ENCODE results near the gene SPEN. TPM values are rescaled to one million over a fixed set of nuclear protein-coding genes. Genes with fewer than 3 reads are reported as not detected.

The SPEN gene
- polyA plus RNA-seq, 1 donor (not counting 4 experiments of a cell fraction or from before 2014, with no cell fraction given): 8.9 TPM

DNA sequence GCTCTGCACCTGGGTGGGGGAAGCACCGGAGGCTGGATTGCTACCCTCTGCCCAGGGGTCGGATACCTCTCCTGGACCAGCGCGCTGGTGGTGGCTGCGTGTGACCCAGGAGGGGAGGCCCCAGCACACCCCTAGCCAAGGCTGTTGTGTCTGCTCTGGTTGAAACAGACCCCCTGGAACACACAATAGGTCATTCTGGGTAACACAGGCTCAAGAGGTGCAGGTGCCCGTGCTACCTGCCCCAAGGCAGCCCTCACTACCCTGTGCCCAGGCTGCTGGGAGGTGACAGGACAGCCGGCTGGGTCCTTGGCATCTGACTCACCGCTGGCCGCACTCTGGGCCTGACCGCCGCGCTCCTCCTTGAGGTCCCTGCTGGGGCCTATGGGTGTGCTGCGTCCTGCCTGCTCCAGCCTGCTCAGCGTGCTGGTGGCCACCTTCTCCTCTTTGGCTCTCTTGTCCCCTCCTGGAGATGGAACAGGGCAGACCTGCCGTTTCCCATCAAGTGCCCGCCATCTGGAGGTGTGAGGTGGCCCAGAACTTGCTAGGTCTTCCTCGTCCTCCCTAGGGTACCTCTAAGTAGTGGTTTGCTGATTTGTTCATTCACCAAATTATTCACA, 98.4 kb downstream of the SPEN start:
- dilution Hi-C loops (cut with MboI; ENCODE audit: extremely low pct_ligation_motif_present, low sequenced_read_pairs): no loop called here

DNA sequence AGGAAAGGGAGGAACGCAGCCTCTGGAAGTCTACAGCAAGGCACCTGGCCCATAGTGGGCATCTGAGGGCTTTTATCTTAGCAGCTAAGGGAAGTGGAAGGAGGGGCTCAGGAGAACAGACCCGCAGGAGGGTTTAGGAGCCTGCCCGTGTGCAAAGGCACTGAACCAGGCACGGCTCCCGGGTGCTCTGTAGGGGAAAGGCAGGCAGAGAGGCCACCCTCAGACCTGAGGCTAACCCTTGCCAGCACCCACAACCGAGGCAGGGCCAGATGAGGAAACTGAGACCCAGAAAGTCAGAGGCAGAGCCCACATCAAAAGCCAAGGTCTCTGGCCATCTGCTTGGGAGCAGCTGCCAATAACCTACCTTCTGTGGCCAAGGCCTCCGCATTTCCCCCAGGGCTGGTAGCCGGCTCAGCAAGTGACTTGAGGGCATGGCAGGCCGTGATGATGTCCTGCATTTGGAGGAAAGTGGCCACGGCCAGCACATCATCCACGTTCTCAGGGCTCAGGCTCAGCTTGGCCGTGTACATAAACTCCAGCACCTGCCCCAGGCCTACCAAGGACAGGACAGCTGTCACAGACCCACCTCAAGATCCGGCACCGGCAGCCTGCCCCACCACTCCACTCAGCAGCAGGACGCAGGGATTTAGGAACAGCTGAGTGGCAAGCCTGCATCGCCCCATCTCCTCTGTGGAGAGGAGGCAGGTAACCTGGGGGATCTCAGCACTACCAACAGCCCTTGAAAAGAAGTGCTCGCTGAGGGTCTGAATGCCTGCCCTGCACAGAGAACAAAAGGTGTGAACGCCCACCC, 99.3 kb downstream of the SPEN start:
- FAIRE-seq (no peak), DNase-seq (ENCODE audit: low read depth, low spot score) (no peak)
- Histone ChIP-seq H2AFZ (ENCODE audit: control insufficient read depth, low read length) (no peak overlapping the region), H3K79me2 (ENCODE audit: control insufficient read depth, insufficient read depth, low read length) (peaks cover 21% of the 10 kb centered on the region), H3K9me1 (ENCODE audit: control insufficient read depth, extremely low read depth, insufficient read depth, low read length) (no peaks in the 10 kb centered on the region), H3K4me2 (ENCODE audit: control insufficient read depth, extremely low read depth, insufficient read depth, low read depth, low read length) (no peak overlapping the region), H3K9ac (ENCODE audit: control insufficient read depth, extremely low read depth, insufficient read depth, low read length) (no peak overlapping the region), H4K20me1 (ENCODE audit: control insufficient read depth, extremely low read depth, insufficient read depth, low read length) (no peaks in the 10 kb centered on the region), H3K9me3 (ENCODE audit: control insufficient read depth, low read depth, low read length) (no peaks in the 10 kb centered on the region), H3K4me1 (ENCODE audit: control insufficient read depth, extremely low read depth, insufficient read depth, low read length) (peaks cover 42% of the 10 kb centered on the region), H3K36me3 (ENCODE audit: control insufficient read depth in 2 of 2, extremely low read depth in 1 of 2, insufficient read depth in 2 of 2, low read length in 2 of 2) (peaks cover 33 to 43% of the 10 kb centered on the region in 2 experiments), H3K27ac (ENCODE audit: control insufficient read depth, insufficient read depth, low read length) (no peak overlapping the region), H3K27me3 (ENCODE audit: control insufficient read depth, extremely low read depth, insufficient read depth, low read length) (no peaks in the 10 kb centered on the region), H3K4me3 (ENCODE audit: control insufficient read depth in 2 of 3, extremely low read depth in 1 of 3, insufficient read depth in 2 of 3, low read depth in 1 of 3, low read length in 3 of 3) (no peak overlapping the region)
- no peak for TF ChIP-seq EZH2 (IDR thresholded peaks at IDR 0.05; ENCODE audit: low read length)
- TF ChIP-seq, protein P1, sequence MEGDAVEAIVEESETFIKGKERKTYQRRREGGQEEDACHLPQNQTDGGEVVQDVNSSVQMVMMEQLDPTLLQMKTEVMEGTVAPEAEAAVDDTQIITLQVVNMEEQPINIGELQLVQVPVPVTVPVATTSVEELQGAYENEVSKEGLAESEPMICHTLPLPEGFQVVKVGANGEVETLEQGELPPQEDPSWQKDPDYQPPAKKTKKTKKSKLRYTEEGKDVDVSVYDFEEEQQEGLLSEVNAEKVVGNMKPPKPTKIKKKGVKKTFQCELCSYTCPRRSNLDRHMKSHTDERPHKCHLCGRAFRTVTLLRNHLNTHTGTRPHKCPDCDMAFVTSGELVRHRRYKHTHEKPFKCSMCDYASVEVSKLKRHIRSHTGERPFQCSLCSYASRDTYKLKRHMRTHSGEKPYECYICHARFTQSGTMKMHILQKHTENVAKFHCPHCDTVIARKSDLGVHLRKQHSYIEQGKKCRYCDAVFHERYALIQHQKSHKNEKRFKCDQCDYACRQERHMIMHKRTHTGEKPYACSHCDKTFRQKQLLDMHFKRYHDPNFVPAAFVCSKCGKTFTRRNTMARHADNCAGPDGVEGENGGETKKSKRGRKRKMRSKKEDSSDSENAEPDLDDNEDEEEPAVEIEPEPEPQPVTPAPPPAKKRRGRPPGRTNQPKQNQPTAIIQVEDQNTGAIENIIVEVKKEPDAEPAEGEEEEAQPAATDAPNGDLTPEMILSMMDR (optimal IDR thresholded peaks at IDR 0.05 in 1 of 3, IDR thresholded peaks at IDR 0.05 in 1 of 3, conservative IDR thresholded peaks at IDR 0.05 in 1 of 3; ENCODE audit: extremely low read depth in 1 of 3, insufficient read depth in 2 of 3, low read length in 3 of 3): no peak
- dilution Hi-C loops (cut with MboI; ENCODE audit: extremely low pct_ligation_motif_present, low sequenced_read_pairs): no loop called here

More for the DNA sequence above, 98.4 kb downstream of the SPEN start:
- Histone ChIP-seq H3K4me3 (ENCODE audit: control insufficient read depth in 2 of 3, extremely low read depth in 1 of 3, insufficient read depth in 2 of 3, low read depth in 1 of 3, low read length in 3 of 3) (no peak overlapping the region), H4K20me1 (ENCODE audit: control insufficient read depth, extremely low read depth, insufficient read depth, low read length) (no peaks in the 10 kb centered on the region), H3K27ac (ENCODE audit: control insufficient read depth, insufficient read depth, low read length) (no peak overlapping the region), H3K9me3 (ENCODE audit: control insufficient read depth, low read depth, low read length) (no peaks in the 10 kb centered on the region), H3K4me1 (ENCODE audit: control insufficient read depth, extremely low read depth, insufficient read depth, low read length) (peaks cover 34% of the 10 kb centered on the region), H3K27me3 (ENCODE audit: control insufficient read depth, extremely low read depth, insufficient read depth, low read length) (no peaks in the 10 kb centered on the region), H3K9me1 (ENCODE audit: control insufficient read depth, extremely low read depth, insufficient read depth, low read length) (no peaks in the 10 kb centered on the region), H3K4me2 (ENCODE audit: control insufficient read depth, extremely low read depth, insufficient read depth, low read depth, low read length) (no peak overlapping the region), H3K9ac (ENCODE audit: control insufficient read depth, extremely low read depth, insufficient read depth, low read length) (no peak overlapping the region), H2AFZ (ENCODE audit: control insufficient read depth, low read length) (no peak overlapping the region), H3K36me3 (ENCODE audit: control insufficient read depth in 2 of 2, extremely low read depth in 1 of 2, insufficient read depth in 2 of 2, low read length in 2 of 2) (peaks cover 38 to 46% of the 10 kb centered on the region in 2 experiments), H3K79me2 (ENCODE audit: control insufficient read depth, insufficient read depth, low read length) (peaks cover 15% of the 10 kb centered on the region)
- FAIRE-seq (no peak), DNase-seq (ENCODE audit: low read depth, low spot score) (no peak)
- no peak for TF ChIP-seq EZH2 (IDR thresholded peaks at IDR 0.05; ENCODE audit: low read length)
- TF ChIP-seq, protein P1 (optimal IDR thresholded peaks at IDR 0.05 in 1 of 3, IDR thresholded peaks at IDR 0.05 in 1 of 3, conservative IDR thresholded peaks at IDR 0.05 in 1 of 3; ENCODE audit: extremely low read depth in 1 of 3, insufficient read depth in 2 of 3, low read length in 3 of 3): no peak

Data from keratinocyte (primary cell).